CD1c-positive myeloid dendritic cell (primary cell): ENCODE results near the gene CFAP206.
"Not testable (repeated sequence)": the region's sequence is repeated elsewhere in the genome, so short reads cannot be mapped to it uniquely, and the experiment has no call there.

Experiments
- DNase-seq: peaks from one replicate; pipeline ENCODE4 v3.0.0-alpha.2; 2016; ENCODE audit errors: extremely low spot score

CFAP206 gene

DNA sequence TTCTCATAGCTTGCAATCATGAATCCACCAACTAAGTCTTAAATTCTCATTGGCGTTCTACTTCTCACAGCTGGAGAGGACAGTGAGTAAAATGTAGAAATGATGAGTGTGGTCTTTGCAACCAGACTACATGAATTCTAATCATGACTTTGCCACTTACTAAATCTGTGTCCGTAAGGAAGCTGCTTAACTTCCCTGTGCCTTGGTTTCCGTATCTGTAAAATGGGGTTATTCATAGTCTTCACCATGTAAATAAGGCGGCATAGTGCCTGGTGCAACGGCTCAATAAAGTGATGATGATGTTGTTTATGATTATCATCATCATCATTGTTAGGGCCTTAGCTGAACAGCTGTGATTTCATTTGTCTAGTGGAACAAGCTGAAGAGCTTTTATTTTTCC lies 12.6 kb downstream of the CFAP206 start:
- no peak for DNase-seq

DNA sequence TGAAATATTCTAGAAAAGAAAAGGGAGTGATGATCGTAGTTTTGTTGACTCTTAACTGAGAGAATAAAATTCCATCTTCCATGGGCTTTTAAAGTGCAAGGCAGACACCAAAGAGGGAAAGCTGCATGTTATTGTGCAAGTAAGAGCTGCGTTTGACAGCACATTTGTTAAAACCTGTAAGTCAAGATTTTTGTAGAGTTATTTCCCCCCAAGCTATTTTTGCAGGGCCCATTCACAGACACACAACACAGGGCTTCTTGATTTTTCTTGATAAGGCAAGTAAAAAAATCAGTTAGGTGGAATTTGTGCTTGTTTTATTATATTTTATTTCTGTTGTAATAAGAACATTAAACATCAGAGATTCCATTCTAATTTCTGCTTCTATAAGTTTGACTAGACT lies 13.8 kb downstream of the CFAP206 start:
- no peak for DNase-seq

DNA sequence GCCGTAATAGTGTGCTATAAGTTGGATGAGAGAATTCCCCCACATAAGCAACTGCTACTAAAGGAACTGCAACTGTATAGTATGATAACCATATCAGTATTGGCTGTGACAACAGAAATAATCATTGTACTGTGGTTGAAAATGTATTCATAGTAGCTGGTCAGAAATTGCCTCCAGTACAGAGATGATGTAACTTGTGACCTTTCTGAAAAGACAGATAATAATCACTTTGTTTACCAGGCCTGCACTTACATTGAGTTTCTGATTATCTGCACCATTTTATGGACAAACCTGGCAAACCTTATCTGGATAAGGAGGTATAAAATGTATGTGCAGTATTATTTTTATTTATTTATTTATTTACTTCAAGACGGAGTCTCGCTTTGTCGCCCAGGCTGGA lies 19.0 kb downstream of the CFAP206 start:
- DNase-seq = no peak

DNA sequence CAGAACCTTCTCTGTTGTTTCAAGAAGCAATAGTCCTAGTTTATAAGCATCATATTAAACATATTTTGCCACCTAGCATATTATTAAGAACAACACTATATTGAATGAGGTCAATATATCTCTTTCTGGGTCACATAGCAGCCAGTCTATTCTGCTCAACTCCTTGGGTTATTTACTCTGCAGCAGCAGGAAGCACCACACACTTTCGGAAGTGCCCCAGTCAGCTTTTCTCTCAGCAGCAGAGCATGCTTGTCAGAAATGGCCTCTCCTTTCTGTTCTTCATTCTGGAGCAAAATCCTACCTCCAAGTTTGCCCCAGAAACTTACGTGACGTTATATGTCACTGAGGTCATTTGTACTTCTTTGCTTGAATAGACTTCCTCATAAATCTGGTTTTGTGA lies 22.7 kb downstream of the CFAP206 start:
- no peak for DNase-seq

DNA sequence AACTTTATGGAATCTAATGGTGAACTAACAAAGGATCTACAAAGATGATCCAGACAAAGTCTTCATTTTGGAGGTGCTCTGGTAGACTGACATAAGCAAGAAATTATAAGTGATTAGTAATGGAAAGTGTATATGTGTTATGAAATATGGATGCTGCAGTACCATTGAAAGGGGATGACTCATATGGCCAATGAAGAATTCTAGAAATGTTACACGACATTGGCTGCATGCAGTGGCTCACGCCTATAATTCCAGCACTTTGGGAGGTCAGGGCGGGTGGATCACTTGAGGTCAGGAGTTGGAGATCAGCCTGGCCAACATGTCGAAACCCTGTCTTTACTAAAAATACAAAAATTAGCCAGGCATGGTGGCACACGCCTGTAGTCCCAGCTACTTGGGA lies 23.5 kb downstream of the CFAP206 start:
- DNase-seq = no peak

DNA sequence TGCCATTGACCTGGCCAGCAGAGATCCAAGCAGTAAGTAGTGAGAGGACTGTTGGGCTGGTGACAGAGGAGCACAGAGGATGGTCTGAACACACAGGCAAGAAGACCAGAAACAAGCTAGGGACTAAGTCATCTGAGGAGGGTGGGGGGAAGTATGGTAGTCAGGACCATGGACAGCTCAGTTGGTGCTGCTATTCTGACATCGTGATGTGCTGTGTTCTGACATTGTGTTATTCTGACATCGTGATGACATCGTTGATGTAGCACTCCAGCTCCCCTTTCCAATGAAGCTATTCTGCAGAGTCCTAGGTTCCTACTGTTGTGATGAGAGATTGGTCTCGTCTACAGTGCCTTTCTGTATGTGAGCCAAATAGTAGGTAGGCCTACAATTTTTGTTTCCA lies 28.7 kb downstream of the CFAP206 start:
- peak; percentile 47 for DNase-seq

DNA sequence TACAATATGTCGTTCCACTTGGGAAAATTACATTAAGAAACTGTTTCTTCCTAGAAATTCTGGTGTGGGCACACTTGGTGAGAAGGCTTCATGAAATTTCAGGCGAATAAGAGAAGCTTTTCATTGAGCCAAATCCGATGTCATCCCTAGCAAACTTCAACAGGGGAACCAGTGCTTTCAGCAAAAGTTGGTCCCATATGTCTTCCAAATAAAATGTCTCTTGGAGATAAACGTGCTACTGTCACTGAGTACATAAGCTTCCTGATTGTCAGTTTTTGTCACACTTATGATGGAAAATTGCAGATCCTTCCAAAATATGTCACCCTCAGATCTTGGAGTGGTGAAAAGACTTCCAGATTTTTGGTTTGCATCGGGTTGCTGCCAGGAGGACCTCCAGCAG lies 33.9 kb downstream of the CFAP206 start:
- DNase-seq = no peak

DNA sequence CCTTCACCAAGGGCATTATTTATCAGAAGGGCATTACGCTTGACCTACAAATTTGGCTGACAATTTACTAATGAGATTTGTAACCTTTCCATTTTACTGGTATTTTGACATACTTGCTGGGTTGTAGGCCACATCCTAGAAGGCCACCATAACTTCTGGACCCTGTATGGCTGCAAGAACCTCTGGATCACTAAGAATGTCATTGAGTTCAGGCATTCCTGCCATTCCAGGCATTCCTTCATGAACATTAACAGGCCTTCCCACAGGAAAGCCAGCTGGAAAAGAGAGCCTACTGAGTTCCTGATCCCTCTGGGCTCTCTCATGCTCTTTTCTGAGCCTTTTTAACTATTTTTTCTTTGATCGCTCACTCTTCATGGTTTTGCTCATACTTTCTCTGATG lies 36.6 kb downstream of the CFAP206 start:
- DNase-seq = no peak

DNA sequence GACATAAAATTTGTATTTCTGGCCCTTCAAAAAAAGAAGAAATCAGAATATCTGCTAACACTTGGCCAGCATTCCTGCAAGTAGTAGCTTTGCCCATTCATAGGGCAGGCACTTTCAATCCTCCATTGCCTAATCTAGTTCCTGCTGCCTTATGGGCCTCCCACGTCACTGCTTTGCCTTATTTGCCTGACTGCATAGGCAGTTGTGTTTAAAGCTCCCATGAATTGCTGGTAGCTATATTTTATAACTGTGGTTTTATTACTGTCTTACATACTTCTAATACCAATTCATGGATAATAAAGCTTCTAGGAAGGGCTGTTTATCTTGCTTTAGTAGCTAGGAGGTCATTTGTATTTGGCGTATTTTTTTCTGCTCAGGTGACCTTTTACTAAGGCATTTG lies 57.3 kb downstream of the CFAP206 start:
- DNase-seq = no peak

DNA sequence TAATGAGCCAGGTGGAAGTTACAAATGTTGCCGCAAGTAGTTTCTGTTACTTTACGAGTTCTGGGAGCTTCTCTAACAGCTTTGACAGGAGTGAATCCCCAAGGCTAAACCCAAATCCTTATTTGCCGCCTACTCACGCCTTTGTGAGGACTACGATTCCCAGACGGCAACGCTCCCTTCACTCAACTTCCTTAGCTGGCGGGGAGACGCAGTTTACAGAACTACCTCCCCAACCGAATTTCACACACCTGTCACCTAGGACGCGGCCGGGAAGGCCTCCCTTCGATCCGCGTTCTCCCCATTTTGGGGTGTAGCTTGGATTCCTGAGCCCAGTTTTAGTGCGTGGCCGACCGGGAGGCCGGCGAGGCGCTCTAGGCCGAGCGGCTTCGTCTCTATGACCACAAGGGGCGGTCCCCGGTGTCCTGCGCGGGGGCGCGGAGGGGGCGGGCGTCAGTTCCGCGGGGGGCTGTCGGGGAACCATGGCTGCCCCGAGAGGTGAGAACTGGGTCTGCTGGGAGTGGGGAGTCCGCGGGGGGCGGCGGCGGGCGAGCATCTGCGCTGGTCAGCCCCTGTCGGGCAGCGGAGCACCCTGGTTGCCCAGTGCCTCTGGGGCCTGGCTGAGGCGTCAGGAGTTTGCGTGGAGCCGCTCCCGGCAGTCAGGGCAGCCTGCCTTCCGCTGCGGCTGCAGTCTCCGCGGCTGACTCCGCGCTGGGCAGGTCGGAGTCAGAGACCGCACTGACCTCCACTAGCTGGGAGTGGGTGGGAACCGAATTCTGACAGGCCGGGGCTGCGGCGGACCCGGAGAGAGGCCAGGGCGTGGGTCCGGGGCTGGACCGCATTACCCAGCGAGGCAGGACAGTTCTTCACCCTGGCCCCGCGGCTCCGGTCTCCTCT lies 65.0 kb downstream of the CFAP206 start, which contains the start of gene SLC35A1:
TSS of gene SLC35A1 (plus strand) at position 450 of the 894 bp plus-strand sequence. CDS start at position 480, 30 bp downstream.
- DNase-seq = peak; percentile 80

DNA sequence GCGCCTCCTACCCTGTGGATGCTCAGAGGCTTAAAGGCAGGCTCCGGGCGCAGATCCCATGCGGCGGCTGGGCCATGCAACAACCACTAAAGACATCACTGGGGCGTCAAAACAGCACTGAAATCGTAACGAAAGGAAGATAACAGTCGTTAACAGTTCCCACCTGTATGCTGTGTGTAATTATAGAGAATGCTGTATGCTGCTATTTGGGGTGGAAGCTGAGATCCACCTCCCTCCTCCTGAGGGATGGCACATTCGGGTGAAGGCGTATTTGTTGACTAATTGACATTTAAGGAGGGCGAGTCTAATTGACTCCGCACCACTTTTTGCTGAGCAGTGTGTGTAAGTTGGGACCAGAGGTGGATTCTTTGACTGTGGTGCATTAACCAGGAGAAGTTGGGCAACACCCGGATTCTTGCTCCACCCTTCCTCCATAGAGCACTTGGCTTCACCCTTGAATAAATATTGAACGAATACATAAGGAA lies 65.7 kb downstream of the CFAP206 start:
- peak; percentile 20 for DNase-seq

DNA sequence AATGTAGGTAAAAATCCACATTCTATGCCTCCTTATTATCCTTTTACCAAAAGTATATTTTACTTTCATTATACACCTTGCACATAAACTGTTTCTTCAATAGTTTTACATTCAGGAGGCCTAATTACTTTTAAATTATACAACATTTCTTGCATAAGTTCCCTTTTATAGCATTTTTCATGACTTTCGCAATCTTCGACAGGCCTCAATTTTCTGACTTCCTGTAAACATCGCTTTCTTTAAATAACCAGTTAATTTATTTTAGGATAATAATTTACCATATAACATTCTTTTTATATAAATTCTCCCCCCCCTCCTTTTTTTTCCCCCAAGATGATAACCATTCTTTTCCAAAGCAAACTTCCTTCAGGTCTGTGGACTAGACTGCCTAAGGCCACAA lies 74.2 kb downstream of the CFAP206 start:
- DNase-seq = peak; percentile 66

DNA sequence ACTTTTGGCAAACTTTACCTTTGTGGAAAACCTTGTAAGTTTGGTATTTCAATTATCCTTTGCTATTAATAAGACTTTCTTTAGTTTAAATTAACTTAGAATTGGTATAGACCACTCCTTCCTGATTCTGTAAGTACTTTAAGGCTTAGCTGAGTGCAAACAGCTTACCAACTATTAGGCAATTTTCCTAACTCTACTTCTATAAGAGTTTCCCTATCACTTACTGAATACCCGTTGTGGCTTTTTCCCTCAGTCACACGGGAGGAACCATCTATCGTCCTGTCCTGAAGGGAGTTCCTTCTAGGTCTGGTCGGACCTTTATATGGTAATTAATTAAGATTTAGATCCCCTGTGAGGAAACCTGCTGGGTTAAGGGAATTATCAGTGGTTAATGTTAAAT lies 74.6 kb downstream of the CFAP206 start:
- DNase-seq = peak; percentile 48

DNA sequence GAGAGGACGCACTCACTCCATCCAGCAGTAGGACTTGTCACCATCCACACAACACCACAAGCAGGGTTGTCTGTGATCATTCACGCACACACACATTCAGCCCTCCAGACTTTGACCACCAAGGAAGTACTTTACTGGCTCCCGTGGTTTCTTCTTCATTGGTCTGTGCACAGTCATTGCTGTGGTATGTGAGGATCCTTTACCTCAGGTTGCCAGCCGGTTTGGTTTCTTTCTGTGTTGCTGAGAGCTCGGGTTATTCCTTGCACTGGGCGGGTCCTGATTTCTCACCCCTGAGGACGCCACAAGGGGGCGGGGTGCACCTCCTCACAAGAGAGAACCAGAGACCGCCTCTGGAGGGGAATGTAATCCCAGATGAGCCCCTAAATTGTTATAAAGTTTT lies 76.2 kb downstream of the CFAP206 start:
- peak; percentile 3 for DNase-seq

DNA sequence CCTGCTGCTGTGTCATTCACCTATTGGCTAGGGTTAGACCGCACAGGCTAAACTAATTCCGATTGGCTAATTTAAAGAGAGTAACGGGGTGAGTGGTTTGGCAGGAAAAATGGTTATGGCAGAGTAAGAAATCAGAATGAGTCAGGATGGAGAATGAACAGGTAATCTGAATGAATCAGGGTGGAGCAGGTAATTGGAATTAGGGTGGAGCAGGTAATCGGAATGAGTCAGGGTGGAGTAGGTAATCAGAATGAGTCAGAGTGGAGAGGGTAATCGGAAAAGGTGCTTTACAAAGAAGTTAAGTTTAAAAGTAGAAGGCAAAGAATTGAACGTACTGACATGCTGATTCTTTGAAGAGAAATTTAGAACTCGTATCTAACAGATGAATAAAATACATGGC lies 76.7 kb downstream of the CFAP206 start:
- no peak for DNase-seq

DNA sequence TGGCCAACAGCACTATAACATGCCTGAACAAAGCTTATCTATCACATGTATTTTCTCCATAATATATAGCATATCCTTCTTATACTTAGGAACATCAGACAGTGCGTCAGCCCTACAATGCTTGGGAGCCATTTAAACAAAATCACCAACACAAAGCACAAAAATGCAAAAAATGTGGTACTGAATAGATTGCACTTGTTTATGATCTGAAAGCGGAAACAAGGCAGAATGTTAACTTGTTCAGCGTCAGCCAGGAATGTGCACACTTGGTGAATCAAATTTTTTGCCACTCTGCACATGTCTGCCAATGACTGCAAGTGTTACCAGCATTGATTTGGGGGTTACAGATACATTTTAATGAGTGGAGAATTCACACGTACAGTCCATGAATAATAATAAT lies 79.8 kb downstream of the CFAP206 start:
- DNase-seq = no peak

DNA sequence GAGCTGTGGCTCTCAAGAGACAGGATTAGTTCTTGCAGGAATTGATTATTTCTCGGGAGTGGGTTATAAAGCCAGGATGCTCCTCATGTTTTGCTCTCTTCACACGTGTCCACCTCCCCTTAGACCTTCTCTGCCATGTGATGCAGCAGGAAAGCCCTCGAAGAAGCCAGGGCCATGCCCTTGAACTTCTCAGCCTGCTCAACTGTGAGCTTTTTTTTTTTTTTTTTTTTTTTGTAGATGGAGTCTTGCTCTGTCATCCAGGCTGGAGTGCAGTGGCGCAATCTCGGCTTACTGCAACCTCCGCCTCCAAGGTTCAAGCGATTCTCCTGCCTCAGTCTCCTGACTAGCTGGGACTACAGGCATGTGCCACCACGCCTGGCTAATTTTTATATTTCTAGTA lies 81.6 kb downstream of the CFAP206 start:
- DNase-seq = not testable (repeated sequence)

DNA sequence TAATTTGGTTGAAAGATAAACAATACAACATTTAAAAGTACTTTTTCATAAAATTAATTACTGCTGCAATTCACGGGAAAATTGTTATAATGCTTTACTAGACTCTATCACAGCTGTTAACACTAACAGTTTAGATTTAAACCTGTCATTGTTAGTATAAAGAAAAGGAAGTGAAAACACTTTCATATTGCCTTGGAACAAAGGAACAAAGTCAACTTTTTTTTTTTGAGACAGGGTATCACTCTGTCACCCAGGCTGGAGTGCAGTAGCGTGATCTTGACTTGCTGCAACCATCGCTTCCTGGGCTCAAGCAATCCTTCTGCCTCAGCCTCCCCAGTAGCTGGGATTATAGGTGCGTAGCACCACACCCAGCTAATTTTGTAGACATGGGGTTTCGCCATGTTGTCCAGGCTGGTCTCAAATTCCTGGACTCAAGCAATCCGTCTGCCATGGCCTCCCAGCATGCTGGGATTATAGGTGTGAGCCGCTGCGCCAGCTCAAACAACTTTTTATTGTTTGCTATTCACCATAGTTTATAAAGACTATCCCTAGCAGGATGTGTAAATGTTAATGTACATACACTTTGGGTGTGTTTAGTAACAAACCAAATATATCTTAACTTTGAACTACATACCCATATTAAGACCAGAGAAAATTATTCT lies 87.1 kb downstream of the CFAP206 start:
- DNase-seq = no peak

DNA sequence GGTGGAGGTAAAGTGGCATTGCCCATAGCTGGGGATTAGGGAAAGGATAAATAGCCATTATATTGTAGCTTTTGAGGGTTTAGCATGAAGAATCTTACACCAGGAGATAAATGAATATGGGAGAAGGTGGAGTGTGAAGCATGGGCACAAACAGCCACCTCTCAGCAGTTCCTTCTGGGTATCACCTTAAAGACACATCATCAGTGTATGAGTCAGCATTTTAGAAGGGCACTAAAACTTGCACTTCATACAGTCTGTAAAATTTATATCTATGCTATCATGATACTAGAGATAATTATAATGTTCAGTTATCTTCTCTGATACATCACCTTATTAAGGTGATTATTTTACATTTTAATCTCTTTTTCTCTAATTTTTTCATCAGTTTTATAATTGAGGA lies 90.3 kb downstream of the CFAP206 start:
- DNase-seq = no peak

DNA sequence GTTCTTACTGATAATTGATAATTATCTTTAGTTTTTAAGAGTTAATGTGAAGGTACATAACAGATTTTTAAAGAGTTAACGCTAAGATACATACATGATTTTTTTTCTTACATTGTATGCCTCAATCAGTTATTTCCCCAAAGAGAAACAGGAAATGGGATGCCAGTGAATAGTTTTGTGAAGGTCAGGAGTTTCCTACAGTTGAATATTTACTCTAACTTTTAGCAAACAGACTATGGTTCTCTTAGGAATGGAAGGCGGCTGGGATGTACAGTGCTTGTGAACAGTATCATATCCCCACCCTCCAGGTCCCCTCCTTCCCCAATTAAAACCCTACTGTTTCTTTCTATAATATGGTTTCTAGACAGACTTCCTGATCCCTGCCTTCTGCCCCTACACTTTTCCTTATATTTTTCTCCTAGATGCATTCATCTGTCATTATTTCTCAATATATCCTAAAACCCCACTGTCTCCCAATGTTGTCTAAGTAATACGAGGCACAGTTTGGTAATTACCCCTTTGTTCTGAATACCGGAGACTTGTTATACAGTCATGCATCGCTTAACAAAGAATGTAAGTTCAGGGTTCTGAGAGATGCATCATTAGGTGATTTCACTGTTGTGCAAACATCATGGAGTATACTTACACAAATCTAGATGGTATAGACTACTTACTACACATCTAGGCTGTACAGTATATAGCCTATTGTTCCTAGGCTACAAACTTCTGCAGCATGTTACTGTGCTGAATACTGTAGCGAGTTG lies 94.2 kb downstream of the CFAP206 start:
- DNase-seq = no peak

DNA sequence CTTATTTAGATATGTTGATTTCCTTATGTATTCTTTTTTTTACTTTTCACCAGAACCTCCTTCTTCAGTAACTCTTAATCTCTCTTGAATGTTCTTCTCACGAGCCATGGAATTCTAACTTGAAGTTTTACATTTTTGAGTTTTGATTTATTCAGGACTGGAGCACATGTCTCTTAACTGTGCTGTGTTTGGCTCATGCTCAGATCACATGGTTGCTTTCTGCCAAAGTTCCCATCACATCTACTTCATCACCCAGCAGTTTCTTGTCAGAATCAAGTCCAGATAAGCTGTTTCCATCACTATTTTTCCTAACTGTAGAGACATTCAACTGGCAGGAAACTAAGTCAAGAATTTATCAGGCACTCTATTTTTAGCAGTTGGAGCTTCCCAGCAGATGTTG lies 96.7 kb downstream of the CFAP206 start:
- no peak for DNase-seq
